GM12874 (cell line): ENCODE measurements around the gene TREML4.

Experiments
- CTCF ChIP-seq: IDR thresholded peaks from 2 replicates; pipeline ENCODE4 v1.5.1; 2011; ENCODE audit warnings: low read depth, mild to moderate bottlenecking, control low read depth, low read length, moderate library complexity; ENCODE audit not compliant: insufficient read depth

TREML4 gene

GRCh38 chr6:41228096-41228495 lies at the start of gene TREML4:
TREML4 (plus strand) TSS chr6:41228349; CDS start chr6:41228428, 79 bp downstream.
- TF ChIP-seq CTCF = no peak

- TF ChIP-seq CTCF = no peak
Observed at GRCh38 chr6:41179163-41179562, 49.0 kb upstream of the TREML4 start.

GRCh38 chr6:41181566-41181965 lies 46.6 kb upstream of the TREML4 start:
- TF ChIP-seq CTCF = no peak

- peak; percentile 63 for TF ChIP-seq CTCF
Observed at GRCh38 chr6:41182069-41183034, 45.8 kb upstream of the TREML4 start.

- no peak for TF ChIP-seq CTCF
Observed at GRCh38 chr6:41184761-41185160, 43.4 kb upstream of the TREML4 start.

GRCh38 chr6:41186031-41186562 lies 42.1 kb upstream of the TREML4 start:
- no peak for TF ChIP-seq CTCF

- no peak for TF ChIP-seq CTCF
Observed at GRCh38 chr6:41187924-41188886, 39.9 kb upstream of the TREML4 start.
